G401.6 (cell line): Measurements from ENCODE around the gene FAF2.

Experiments
- FAIRE-seq: peaks from 2 replicates; lab custom pipeline; 2012; peaks lifted over from hg19 to GRCh38; lab: Jason Lieb, UNC

Gene FAF2

GRCh38 chr5:176507911-176508310, 59.7 kb downstream of the FAF2 start:
- FAIRE-seq, result no peak

DNA sequence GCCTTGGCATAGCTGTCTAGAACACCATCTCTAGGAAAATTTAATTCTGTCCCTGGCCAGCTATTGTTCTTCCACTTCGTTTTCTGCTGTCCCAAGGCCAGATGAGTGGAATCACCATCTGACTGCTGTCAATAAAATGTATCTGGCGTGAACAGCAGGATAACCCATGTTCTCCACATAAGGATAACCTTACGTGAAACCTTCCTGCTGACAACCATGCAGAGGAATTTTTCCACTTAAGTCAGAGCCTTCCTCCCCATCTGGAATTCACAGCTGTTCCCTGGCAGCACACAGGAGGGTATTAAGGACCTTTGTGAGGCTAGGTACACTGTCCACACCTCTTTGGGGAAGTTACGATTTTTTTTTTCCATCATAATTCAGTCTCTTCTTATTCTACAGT, 60.4 kb downstream of the FAF2 start:
- no peak for FAIRE-seq

- FAIRE-seq, result no peak
Measured at GRCh38 chr5:176513788-176514187, 65.6 kb downstream of the FAF2 start.

- FAIRE-seq, result no peak
Measured at GRCh38 chr5:176514244-176514950, 66.2 kb downstream of the FAF2 start.

DNA sequence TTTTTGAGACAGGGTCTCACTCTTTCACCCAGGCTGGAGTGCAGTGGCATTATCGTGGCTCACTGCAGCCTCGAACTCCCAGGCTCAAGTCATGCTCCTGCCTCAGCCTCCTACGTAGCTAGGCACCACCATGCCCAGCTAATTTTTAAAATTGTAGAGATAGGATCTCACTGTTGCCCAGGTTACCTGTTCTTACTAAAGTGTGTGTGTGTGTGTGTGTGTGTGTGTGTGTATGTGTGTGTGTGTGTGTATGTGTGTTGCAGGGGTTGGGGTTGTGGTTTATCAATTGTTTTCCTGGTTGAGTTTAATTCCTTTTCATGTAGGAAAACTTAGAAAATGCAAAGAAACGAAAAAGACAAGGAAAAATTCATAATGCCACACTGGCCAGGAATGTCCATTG, 67.2 kb downstream of the FAF2 start:
- no peak for FAIRE-seq

GRCh38 chr5:176517053-176517661, 69.0 kb downstream of the FAF2 start:
- FAIRE-seq, result no peak

DNA sequence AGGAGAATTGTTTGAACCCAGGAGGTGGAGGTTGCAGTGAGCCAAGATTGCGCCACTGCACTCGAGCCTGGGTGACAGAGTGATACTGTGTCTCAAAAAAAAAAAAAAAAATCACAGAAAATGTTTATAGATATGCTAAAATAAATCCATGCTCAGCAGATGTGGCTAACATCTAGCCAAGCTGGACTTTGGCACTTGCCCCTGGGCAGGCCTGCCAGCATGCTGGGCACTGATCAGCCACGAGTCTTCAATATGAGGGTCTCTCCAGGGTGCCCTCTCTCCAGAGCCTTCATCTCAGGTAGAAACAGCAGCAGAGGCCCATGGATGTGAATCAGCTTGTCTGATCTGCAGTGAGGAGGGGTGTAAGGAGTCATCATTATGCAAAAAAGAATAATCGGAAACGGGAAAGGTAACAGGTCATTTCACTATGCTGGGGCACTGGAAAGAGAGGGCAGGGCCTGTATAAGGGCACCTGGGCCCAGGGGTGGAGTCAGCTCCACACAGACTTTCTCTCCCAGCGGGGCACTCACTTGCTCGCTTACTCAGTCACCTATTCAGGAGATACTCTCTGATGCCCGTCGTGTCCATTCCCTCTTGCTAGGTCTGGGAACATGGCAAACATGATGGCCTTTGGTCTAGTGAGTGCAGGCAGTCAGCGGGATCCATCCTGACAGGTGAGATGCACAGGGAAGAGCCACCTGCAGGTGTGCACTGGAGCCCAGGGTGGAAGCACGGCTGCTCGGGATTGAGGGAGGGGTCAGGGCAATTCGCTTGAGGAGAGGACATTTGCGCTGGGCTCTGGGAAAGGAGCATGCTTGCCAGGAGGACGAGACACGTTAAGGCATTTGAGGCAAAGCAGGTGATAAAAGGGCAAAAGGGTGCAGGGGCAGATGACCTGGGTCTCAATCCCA, 71.9 kb downstream of the FAF2 start:
- FAIRE-seq, result no peak

DNA sequence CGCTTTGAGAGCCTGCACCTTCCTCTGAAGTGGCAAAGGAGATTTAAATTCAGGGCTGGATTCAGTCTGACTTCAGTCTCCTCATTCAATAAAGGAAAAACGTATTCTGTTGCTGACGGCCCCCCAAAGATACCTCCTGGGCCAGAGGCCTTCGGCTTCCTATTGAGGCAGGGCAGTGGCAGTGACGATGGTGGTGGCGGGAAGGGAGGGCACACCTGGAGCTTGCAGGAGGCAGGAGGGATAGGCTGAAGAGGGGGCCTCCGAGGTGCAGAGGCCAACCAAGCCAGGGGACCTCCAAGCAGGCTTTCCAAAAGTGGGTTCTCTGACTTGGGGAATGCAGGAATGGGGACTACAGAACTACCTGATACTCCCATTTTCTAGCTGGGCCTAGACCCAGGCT, 73.1 kb downstream of the FAF2 start:
- no peak for FAIRE-seq

- no peak for FAIRE-seq
Measured at GRCh38 chr5:176521699-176522263, 73.6 kb downstream of the FAF2 start.

- FAIRE-seq, result no peak
Measured at GRCh38 chr5:176524138-176524537, 76.0 kb downstream of the FAF2 start.

GRCh38 chr5:176524987-176525386, 76.8 kb downstream of the FAF2 start:
- no peak for FAIRE-seq

DNA sequence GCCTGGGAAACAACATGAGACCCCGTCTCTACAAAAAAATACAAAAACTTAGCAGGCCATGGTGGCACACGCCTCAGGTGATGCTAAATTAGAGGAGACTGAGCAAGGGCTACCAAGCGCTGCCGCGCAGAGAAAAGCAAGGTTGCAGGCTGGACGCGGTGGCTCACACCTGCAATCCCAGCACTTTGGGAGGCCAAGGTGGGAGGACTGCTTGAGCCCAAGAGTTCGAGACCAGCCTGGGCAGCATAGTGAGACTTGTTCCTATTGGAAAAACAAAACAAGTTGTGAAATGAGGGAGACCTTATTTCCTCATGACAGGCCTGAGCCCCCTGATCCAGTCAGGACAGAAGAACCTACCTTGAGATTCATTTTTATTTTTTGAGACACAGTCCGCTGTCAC, 77.5 kb downstream of the FAF2 start:
- no peak for FAIRE-seq

GRCh38 chr5:176526462-176526861, 78.3 kb downstream of the FAF2 start:
- FAIRE-seq, result no peak

DNA sequence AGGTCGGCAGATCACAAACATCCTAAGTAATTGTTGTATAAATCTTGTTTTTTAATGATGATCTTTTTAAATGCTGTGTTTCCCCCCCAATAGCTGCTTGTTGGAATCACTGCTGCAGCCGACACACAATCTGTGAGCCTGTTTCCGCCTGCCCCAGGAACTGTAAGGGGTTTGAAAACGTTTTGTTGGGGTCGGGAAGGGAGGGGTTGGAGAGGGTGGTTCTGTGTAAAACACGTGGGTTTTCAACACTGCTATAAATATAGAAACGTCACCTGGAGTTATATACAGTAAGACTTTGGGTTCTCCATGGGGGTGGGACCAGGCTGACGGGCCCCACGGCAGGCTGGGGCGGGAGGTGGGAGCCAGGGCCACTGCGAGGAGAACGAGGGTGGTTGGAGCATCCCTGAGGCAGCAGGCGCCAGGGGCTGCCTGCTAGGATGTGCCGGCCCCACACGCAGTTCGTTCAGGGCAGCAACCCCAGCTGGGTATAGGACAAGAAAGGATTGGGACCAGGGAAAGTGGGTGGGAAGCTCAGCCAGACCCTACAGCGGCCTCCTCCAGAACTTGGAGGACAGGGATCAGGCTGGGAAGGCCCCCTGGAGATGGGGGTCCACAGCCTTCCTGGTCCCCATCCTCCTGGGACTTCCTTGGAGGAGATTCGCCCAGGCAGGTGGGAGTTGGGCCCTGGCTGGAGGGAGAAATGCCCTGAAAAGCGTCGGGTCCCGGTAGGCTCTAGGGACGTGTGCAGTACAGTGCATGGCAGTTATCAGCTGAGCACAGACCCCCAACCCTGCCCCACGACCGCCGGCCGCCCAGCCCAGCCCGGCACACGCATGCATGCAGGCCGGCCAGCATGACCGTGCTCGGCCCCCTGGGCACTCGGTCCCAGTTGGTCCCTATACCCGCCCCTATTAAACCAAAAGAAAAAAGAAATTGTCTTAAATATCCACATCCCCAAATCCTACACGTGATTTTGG, 79.3 kb downstream of the FAF2 start:
- FAIRE-seq, result no peak

- no peak for FAIRE-seq
Measured at GRCh38 chr5:176528301-176528700, 80.1 kb downstream of the FAF2 start.

GRCh38 chr5:176528761-176529115, 80.6 kb downstream of the FAF2 start:
- no peak for FAIRE-seq

DNA sequence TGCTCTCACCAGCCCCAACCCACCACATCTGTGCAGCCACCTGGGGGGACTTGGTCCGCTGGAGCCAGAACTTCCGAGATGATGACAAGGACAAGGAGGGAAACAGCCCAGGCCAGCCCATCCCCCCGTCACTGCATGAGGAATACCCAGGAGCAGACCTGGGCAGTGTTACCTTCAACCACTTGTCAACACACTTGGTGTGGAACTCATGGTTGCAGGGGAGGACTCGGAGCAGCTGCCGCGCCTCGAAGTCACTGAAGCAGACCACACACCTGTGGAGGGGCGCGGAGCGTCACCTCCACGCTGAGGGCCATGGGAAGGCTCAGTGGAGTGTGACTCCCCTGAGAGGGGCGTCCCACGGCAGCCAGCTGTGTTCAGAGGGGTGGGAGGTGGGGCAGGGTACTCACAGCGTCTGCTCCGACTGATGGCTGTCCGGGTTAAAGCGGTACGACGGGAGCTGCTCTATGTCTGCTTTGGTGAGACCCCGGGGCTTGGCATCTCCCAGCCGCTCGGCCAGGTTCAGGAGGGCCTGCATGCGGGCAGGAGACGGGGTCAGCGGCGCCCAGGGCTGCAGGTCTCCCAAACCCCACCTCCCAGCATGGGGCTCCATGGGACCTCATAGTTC, 81.0 kb downstream of the FAF2 start:
- FAIRE-seq, result no peak

DNA sequence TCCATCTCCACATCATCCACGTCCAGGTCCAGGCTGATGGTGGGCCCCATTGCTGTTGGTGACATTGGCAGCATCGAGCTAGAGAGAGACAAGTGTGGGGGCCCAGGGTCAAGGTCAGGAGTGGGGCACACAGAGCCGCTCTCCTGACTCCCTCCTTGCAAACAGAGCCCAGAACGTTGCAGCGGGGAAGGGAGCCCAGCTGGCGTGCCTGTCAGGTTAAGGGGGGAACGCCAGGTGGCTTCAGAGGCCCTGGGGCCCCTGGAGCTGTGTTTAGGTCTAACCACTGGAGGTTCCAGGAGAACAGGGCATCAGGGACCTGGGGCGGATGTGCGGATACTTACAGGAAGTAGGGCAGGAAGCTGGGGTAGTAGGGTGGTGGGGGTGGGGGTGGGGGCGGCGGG, 81.6 kb downstream of the FAF2 start:
- no peak for FAIRE-seq

- FAIRE-seq, result no peak
Measured at GRCh38 chr5:176530393-176530982, 82.3 kb downstream of the FAF2 start.

DNA sequence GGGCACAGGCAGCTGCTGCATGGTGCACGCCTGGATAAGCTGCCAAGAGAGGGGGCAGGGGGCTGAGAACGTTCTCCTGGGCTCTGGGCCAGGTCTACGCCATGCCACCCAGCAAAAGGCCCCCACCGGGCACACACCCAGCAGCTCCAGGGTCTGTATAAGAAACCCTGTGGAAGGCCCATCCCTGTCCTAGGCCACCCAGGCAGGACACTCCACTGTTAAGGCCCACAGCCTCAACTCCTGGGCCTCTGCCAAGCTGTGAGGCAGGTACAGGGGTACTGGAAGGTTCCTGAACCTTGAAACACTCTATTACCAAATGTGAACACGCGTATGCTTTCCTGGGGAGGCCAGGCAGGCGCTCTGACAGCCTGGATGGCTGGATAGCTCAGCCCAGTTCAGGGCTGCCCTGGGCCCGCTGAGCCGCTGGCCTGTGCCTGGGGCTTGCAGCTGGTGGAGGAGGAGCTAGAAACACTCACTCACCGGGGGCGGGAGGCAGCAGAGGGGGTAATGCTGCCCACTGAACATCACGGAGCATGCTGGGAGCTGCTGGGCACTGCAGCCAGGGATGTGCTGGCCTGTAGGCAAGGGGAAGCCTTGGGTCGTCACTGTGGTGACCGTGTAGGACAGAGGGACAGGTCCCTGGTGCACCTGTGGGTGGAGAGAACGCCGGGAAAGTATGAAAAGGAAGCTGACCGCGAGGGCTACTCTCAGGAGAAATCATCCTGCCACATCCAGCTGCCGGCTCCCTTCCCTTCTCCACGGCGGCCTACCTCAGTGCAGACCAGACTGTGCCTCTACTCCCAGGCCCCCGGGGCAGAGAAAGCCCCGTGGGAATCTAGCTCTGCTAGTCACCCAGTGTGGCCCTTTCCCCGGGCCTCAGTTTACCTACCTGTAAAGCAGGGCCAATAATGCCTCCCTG, 83.1 kb downstream of the FAF2 start:
- no peak for FAIRE-seq
